IMR-90 (cell line): ENCODE data around the gene PLEKHO2. TPM values are rescaled to one million over a fixed set of nuclear protein-coding genes. Genes with fewer than 3 reads are reported as not detected.

ENCODE experiments used
- ATAC-seq: fragments of 200-7000 bp; cut with Tn5 transposase; 2 replicates; pipeline ENCODE4 v1.9.1; 2020; ENCODE audit warnings: low read depth, mild to moderate bottlenecking, moderate library complexity
- BruUV-seq: library from RNA; stranded (reverse); fragments of 400-500 nt; replicated peaks from 2 replicates; lab custom pipeline; 2021; lab: Mats Ljungman, UMichigan
- CTCF ChIA-PET: fragments of 300-600 bp; formaldehyde crosslinking; extraction: SDS; loops from one replicate; lab custom pipeline; 2021; ENCODE audit warnings: antibody characterized with exemption; lab: Yijun Ruan, JAX
- POLR2A ChIA-PET: fragments of 300-600 bp; sonication (Branson Sonifier 250); formaldehyde crosslinking; loops from one replicate; lab custom pipeline; 2022; ENCODE audit warnings: antibody characterized with exemption; ENCODE audit not compliant: unreplicated experiment; lab: Charles Lee
- DNase-seq: peaks from one replicate; pipeline ENCODE4 v3.0.0; 2013
- H2AFZ ChIP-seq: replicated peaks from 2 replicates; pipeline ENCODE3; 2013; ENCODE audit warnings: low read length, mild to moderate bottlenecking; ENCODE audit not compliant: poor library complexity
- H2AK5ac ChIP-seq: 2 replicates; pipeline ENCODE4 v1.6.1; 2013; ENCODE audit warnings: low read depth, low read length, inconsistent platforms
- H2AK9ac ChIP-seq: replicated peaks from 2 replicates; pipeline ENCODE3; 2013; ENCODE audit warnings: mild to moderate bottlenecking, low read depth, low read length, moderate library complexity; ENCODE audit not compliant: poor library complexity
- H2BK120ac ChIP-seq: 2 replicates; pipeline ENCODE4 v1.6.1; 2013; ENCODE audit warnings: low read depth, low read length, inconsistent platforms
- H2BK15ac ChIP-seq: 3 replicates; pipeline ENCODE4 v1.6.1; 2013; ENCODE audit warnings: low read depth, low read length, inconsistent platforms
- H2BK20ac ChIP-seq: 2 replicates; pipeline ENCODE4 v1.6.1; 2013; ENCODE audit warnings: low read depth, mild to moderate bottlenecking, inconsistent platforms, low read length, moderate library complexity
- H2BK5ac ChIP-seq: 2 replicates; pipeline ENCODE4 v1.6.1; 2013; ENCODE audit warnings: mild to moderate bottlenecking, low read depth, low read length, inconsistent platforms; ENCODE audit not compliant: poor library complexity, severe bottlenecking
- H3K14ac ChIP-seq: replicated peaks from 2 replicates; pipeline ENCODE4 v1.6.1; 2013; ENCODE audit warnings: low read depth, low read length, inconsistent platforms
- H3K18ac ChIP-seq: 2 replicates; pipeline ENCODE4 v1.6.1; 2013; ENCODE audit warnings: low read depth, low read length, control low read depth
- H3K23ac ChIP-seq: 2 replicates; pipeline ENCODE4 v1.6.1; 2013; ENCODE audit warnings: low read depth, low read length, inconsistent platforms
- H3K27ac ChIP-seq: 2 replicates; pipeline ENCODE4 v1.5.1; 2013; ENCODE audit warnings: mild to moderate bottlenecking, control low read depth, low read length; ENCODE audit not compliant: insufficient read depth
- H3K27me3 ChIP-seq: 2 replicates; pipeline ENCODE4 v1.6.1; 2013; ENCODE audit warnings: low read length; ENCODE audit not compliant: control insufficient read depth, insufficient read depth
- H3K36me3 ChIP-seq: 2 replicates; pipeline ENCODE4 v1.6.1; 2013; ENCODE audit warnings: low read length, mixed read lengths; ENCODE audit not compliant: control insufficient read depth, insufficient read depth
- H3K4ac ChIP-seq: 2 replicates; pipeline ENCODE4 v1.6.1; 2013; ENCODE audit warnings: low read depth, low read length, inconsistent platforms
- H3K4me1 ChIP-seq: 2 replicates; pipeline ENCODE4 v1.6.1; 2013; ENCODE audit warnings: low read length, mixed read lengths; ENCODE audit not compliant: control insufficient read depth, insufficient read depth
- H3K4me2 ChIP-seq: 2 replicates; pipeline ENCODE4 v1.6.1; 2013; ENCODE audit warnings: low read depth, mild to moderate bottlenecking, control low read depth, low read length, moderate library complexity
- H3K4me3 ChIP-seq: 2 replicates; pipeline ENCODE4 v1.5.1; 2013; ENCODE audit warnings: low read depth, mild to moderate bottlenecking, control low read depth, low read length, moderate library complexity; ENCODE audit not compliant: insufficient read depth
- H3K56ac ChIP-seq: 2 replicates; pipeline ENCODE4 v1.6.1; 2013; ENCODE audit warnings: low read length, inconsistent platforms; ENCODE audit not compliant: insufficient read depth; ENCODE audit errors: extremely low read depth
- H3K79me1 ChIP-seq, 2 experiments: 2 replicates each; pipeline ENCODE4 v1.6.1; 2013; ENCODE audit warnings: low read length in 2 of 2, inconsistent platforms in 1 of 2, low read depth in 1 of 2
- H3K9ac ChIP-seq: 2 replicates; pipeline ENCODE4 v1.6.1; 2013; ENCODE audit warnings: low read depth, low read length, control low read depth
- H3K9me1 ChIP-seq: 2 replicates; pipeline ENCODE4 v1.6.1; 2013; ENCODE audit warnings: low read length, inconsistent platforms; ENCODE audit not compliant: insufficient read depth
- H3K9me3 ChIP-seq: 2 replicates; pipeline ENCODE4 v1.6.1; 2013; ENCODE audit warnings: low read length; ENCODE audit not compliant: control insufficient read depth, insufficient read depth
- H4K20me1 ChIP-seq: 2 replicates; pipeline ENCODE4 v1.6.1; 2013; ENCODE audit warnings: low read length, inconsistent platforms; ENCODE audit not compliant: insufficient read depth
- H4K5ac ChIP-seq: 2 replicates; pipeline ENCODE4 v1.6.1; 2013; ENCODE audit warnings: mild to moderate bottlenecking, low read depth, low read length, control low read depth
- H4K8ac ChIP-seq, 2 experiments: 2 replicates each; pipeline ENCODE4 v1.6.1; 2013; ENCODE audit warnings: low read depth in 2 of 2, low read length in 2 of 2, control low read depth in 1 of 2, inconsistent platforms in 1 of 2
- H4K91ac ChIP-seq: 2 replicates; pipeline ENCODE4 v1.6.1; 2013; ENCODE audit warnings: low read depth, low read length, inconsistent platforms; ENCODE audit not compliant: insufficient read depth
- BHLHE40 ChIP-seq: fragments of 150-350 bp; IDR thresholded peaks from 2 replicates; pipeline ENCODE4 v1.6.1; 2016; ENCODE audit warnings: mild to moderate bottlenecking, low read depth, low read length
- CEBPB ChIP-seq: IDR thresholded peaks from 2 replicates; pipeline ENCODE4 v1.6.1; 2012; ENCODE audit warnings: low read depth, low read length, improper control_type of control experiment
- CHD1 ChIP-seq: IDR thresholded peaks from 2 replicates; pipeline ENCODE4 v1.6.1; 2012; ENCODE audit warnings: low read depth, low read length, improper control_type of control experiment
- CTCF ChIP-seq: conservative IDR thresholded peaks from 2 replicates; pipeline ENCODE4 v1.5.1; 2012; ENCODE audit warnings: mild to moderate bottlenecking, low read depth, low read length, improper control_type of control experiment
- ELK1 ChIP-seq: fragments of 150-350 bp; IDR thresholded peaks from 2 replicates; pipeline ENCODE4 v1.6.1; 2016; ENCODE audit warnings: low read depth, mild to moderate bottlenecking, low read length, moderate library complexity, borderline replicate concordance
- FOS ChIP-seq: fragments of 150-350 bp; IDR thresholded peaks from 2 replicates; pipeline ENCODE4 v1.6.1; 2016; ENCODE audit warnings: low read depth, low read length
- MXI1 ChIP-seq: IDR thresholded peaks from 2 replicates; pipeline ENCODE4 v1.6.1; 2012; ENCODE audit warnings: low read depth, mild to moderate bottlenecking, low read length, moderate library complexity, borderline replicate concordance
- RAD21 ChIP-seq: IDR thresholded peaks from 2 replicates; pipeline ENCODE4 v1.6.1; 2012; ENCODE audit warnings: low read length, improper control_type of control experiment
- RFX5 ChIP-seq: IDR thresholded peaks from 2 replicates; pipeline ENCODE4 v1.8.0; 2012; ENCODE audit warnings: low read depth, mild to moderate bottlenecking, low read length, moderate library complexity
- WGBS, 2 experiments: methylation state at CpG; one replicate each; pipeline versions ENCODE4 v1.1.5 to v1.1.7; 2013; ENCODE audit warnings: missing lambda C conversion rate in 2 of 2; ENCODE audit not compliant: insufficient read length in 1 of 2; ENCODE audit errors: extremely low coverage in 2 of 2; 5-methylcytosine and 5-hydroxymethylcytosine counted together
- dilution Hi-C: fragments of 300-500 bp; cut with HindIII; formaldehyde crosslinking; loops from one replicate; pipeline ENCODE4 v1.14.3; 2018; ENCODE audit warnings: low sequenced_read_pairs; ENCODE audit not compliant: unreplicated experiment
- in situ Hi-C: fragments of 300-500 bp; cut with MboI; formaldehyde crosslinking; loops from 3 replicates; pipeline ENCODE4 v1.14.3; 2019; ENCODE audit warnings: low sequenced_read_pairs, inconsistent platforms, mixed read lengths
- intact Hi-C: fragments of 100-400 bp; cut with micrococcal nuclease; formaldehyde crosslinking; loops from 2 replicates; pipeline ENCODE4 v1.10.0; 2022
- polyA plus RNA-seq, 3 experiments: library from polyadenylated mRNA; depleted of rRNA; stranded (reverse); fragments of >200 nt; gene quantifications; 2 replicates each; pipeline ENCODE4 v1.2.3, GENCODE V29; 2012; ENCODE audit warnings: low replicate concordance in 1 of 3
- total RNA-seq: library from RNA; depleted of rRNA; stranded (reverse); fragments of >200 nt; gene quantifications from 2 replicates; pipeline ENCODE4 v1.2.3, GENCODE V29; 2012

PLEKHO2 gene
- total and polyA plus RNA-seq, 2 of the 4 experiments (the other 2 are of a cell fraction), result 19.0 to 22.5 TPM

GRCh38 chr15:64897345-64897985, 55.8 kb downstream of the PLEKHO2 start:
- peak overlapping the region; percentile 92 for H2BK120ac ChIP-seq
- CTCF ChIA-PET, result interaction anchor here (0.6 to 1.0 kb wide), 4 partner anchors 16 to 214 kb away, joined by 3 read pairs; no protein-coding TSS in a partner anchor
- peak overlapping the region; percentile 97; the same call in 2 of the 3 replicates for H2BK15ac ChIP-seq
- H4K5ac ChIP-seq, result peak overlapping the region; percentile 91
- peak overlapping the region; percentile 91 for H2BK20ac ChIP-seq
- H3K79me1 ChIP-seq, result peaks cover 0 to 26% of the 10 kb centered on the region in 2 experiments; a peak in 2 of 4 replicates
- H2AK5ac ChIP-seq, result peak overlapping the region; percentile 99
- H3K27ac ChIP-seq, result peak overlapping the region; percentile 72
- peak overlapping the region; percentile 81 for H3K18ac ChIP-seq
- peak overlapping the region; percentile 7 for H3K9ac ChIP-seq
- peak overlapping the region; percentile 36 for H3K56ac ChIP-seq
- H2AFZ ChIP-seq, result peak overlapping the region; percentile 90
- H2BK5ac ChIP-seq, result peak overlapping the region; percentile 93
- H2AK9ac ChIP-seq, result peak overlapping the region; percentile 92
- peak; percentile 75 for DNase-seq
- dilution Hi-C loops, result no loop called here
- WGBS, 2 experiments, result 20% methylated on average over 2 of the region's 6 CpGs; no CpG with 5 or more reads in 1 of the 2 experiments
- H4K91ac ChIP-seq, result peak overlapping the region; percentile 86
- intact Hi-C loops, result no loop called here
- BruUV-seq, result no TSS peak
- peak overlapping the region; percentile 92 for H3K23ac ChIP-seq
- POLR2A ChIA-PET, result no interaction called here
- H3K4me2 ChIP-seq, result 0 out of 2 replicates have a peak overlapping the region, but pooled peaks have one; percentile 0
- in situ Hi-C loops, result no loop called here
- peak overlapping the region; percentile 95 for H3K4ac ChIP-seq
- peaks cover 6% of the 10 kb centered on the region for H3K9me3 ChIP-seq
- H3K27me3 ChIP-seq, result no peaks in the 10 kb centered on the region
- peak; percentile 58 for ATAC-seq
- no peaks in the 10 kb centered on the region for H3K36me3 ChIP-seq
- H4K20me1 ChIP-seq, result no peaks in the 10 kb centered on the region
- peak; percentile 80; the same call in 1 of the 2 replicates for TF ChIP-seq BHLHE40
- no peak for TF ChIP-seq ELK1
- no peak for TF ChIP-seq CHD1
- TF ChIP-seq CTCF, result no peak
- TF ChIP-seq RFX5, result no peak
- no peak for TF ChIP-seq CEBPB
- no peak for TF ChIP-seq RAD21
- no peak for TF ChIP-seq MXI1
- TF ChIP-seq FOS, result 0 out of 2 replicates have a peak, but pooled peaks have one; percentile 8
- peak overlapping the region; percentile 65 to 94 for H4K8ac ChIP-seq
- H3K4me3 ChIP-seq, result no peak overlapping the region
- peaks cover 43% of the 10 kb centered on the region for H3K4me1 ChIP-seq
- peak overlapping the region; percentile 96 for H3K14ac ChIP-seq
- peaks cover 34% of the 10 kb centered on the region for H3K9me1 ChIP-seq
